GM19240 (cell line): Measurements from ENCODE around the gene GUCY2C.

Experiments
- DNase-seq: peaks from one replicate; pipeline ENCODE4 v3.0.0; 2011; ENCODE audit warnings: low spot score; ENCODE audit not compliant: insufficient read length

Gene GUCY2C

DNA sequence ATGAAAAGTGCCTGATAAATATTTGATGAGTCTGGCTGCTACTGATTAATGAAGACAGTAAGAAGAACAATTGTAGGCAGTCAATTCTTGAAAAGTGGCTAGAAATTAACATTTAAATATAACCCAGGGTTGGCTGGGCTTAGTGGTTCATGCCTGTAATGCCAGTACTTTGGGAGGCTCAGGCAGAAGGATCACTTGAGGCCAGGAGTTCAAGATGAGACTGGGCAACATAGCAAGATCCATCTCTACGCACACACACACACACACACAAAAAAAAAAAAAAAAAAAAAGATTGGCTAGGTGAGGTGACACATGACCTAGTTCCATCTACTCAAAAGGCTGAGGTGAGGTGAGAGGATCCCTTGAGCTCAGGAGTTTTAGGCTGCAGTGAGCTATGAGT lies 120.8 kb downstream of the GUCY2C start:
- no peak for DNase-seq

DNA sequence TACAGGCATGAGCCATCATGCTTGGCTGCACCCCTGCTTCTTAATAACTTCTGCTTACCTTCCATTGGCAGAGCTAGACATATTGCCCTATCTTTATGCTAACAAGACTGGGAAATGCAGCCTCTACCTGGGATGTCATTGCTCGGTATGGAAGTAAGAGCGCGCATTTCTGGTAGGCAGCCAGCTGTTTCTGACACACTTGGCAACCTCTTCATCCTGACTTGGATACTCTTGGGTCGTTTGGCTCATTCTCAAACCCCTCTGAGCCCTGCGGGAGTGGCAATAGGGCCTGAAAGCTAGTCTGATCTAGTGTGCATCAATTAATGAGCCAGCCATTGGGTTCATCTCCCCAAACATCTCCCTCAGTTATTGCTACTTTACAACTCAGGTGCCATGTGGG lies 123.3 kb downstream of the GUCY2C start:
- DNase-seq, result no peak

DNA sequence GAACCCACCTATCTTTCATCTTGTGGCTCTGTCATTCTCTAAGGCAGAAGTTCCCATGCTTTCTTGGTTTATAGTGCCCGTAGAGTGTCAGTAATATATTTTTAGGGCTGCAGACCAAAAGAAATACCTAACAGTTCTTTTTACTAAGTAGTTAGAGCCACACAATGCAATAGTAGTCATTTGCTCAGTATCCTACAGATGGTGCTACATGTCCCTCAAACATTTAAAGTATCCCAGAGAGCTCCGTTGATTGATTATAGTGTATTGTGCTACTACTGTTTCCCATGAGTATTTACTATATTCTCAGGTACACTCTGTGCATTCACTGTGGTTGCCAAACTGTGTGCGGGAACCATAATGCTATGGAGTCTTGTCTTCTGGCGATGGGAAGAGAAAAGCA lies 124.0 kb downstream of the GUCY2C start:
- DNase-seq, result no peak

GRCh38 chr12:14571779-14572178 lies 124.6 kb downstream of the GUCY2C start:
- no peak for DNase-seq

DNA sequence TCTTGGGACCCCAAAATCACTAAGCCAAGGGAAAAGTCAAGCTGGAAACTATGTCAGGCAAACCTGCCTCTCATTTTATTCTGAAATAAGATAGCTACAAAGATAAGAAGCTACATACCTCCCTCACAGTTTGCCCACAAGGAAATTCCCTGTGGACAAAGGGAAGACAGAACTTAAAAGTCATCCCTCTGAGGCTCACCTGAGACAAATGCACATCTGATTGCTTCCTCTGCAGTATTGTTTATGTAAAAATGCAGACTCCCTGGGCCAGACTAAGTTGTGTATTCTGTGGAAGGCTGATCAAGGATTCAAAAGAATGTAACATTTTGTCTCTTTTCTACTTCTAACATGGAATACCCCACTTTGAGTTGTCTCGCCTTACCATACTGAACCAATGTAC lies 126.2 kb downstream of the GUCY2C start:
- DNase-seq, result no peak

DNA sequence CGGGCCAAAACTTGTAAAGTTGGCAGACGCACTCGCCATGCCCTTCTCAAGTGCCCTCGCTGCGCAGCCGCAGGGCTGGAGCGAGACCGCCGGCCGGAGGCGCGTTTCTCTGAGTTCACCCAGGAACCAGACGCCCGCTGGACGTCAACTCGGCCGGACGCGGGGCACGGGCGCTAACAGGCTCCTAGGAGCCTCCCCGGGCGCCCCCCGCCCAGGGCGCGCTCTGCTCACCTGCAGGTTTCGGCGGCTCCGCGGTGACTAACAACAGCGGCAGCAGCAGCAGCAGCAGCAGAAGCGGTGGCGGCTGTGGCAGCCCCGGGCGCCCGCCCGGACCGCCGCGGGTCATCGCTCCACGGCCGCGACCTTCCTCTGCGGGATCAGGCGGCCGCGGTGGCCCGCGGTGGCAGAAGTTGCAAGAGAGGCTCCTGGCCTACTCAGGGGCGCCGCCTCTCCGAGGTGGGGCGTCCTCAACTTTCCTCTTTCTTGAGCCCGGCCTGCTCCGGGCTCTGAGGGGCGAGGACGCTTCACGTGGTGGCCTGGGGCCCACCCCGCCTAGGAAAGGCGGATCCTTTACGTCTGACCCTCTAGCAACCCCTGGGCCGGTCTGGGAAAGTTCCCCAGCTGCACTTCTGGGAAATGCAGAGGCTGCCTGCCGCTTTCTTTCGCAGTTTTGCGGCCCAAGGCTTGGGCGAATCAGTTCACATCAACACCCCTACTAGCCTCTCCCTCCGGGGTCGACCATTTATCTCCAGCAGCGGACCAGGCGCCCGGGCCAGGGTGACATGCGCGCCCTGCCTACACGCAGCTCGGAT lies 128.8 kb downstream of the GUCY2C start, which contains the start of gene PLBD1:
TSS of gene PLBD1 (minus strand) at position 533 of the 812 bp plus-strand sequence. CDS start at position 346, 187 bp downstream.
- no peak for DNase-seq

DNA sequence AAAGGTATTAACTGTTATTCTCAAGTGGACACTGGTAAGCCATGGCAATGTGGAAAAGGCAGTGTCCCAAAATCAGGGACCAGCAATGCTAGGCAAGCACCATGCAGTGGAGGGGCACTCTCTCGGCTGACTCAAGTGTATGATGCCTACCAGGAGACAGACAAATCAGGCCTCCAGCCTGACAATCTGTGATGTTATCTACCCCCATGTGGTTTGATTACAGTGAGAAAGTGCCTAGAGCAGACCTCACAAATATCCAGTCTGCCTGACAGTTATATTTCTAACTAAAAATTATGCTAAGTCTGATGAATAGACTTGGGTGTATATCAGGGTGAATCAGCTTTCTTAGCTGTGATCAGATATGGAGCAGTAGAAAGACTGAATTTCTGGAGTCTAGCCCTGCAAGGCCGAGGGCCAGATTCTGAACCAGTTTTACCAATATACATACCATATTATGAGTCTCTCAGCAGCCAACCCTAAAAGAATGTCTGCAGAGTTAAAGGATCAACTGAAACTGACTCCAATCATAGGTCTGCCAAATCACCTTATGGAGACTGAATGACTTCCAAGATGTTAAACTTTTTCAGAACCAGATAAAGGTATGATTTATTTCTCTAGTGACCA lies 132.0 kb downstream of the GUCY2C start:
- no peak for DNase-seq

GRCh38 chr12:14563046-14563445 lies 133.4 kb downstream of the GUCY2C start:
- no peak for DNase-seq
